Adrenal gland (tissue), 5 donors: ENCODE results near the gene JARID2.

Experiments
- CTCF ChIP-seq, 6 experiments: fragments of 450-650 bp in 4 of 6; fragments of 200-600 bp in 2 of 6; sonication (generic) in 1 of 6; IDR thresholded peaks; 1 replicate in 5 of 6; 2 replicates in 1 of 6; pipeline versions ENCODE4 v1.5.1 to v1.8.0; 2016 to 2021; ENCODE audit warnings: antibody characterized with exemption in 6 of 6, mild to moderate bottlenecking in 2 of 6, moderate library complexity in 1 of 6
- POLR2A ChIP-seq, 2 donors: fragments of 450-650 bp; IDR thresholded peaks; one replicate each; pipeline ENCODE4 v1.6.1; 2017; ENCODE audit warnings: antibody characterized with exemption in 2 of 2, mild to moderate bottlenecking in 2 of 2, moderate library complexity in 1 of 2
- donor health status: DM: no; HTN: no; CAD: no.

DNA sequence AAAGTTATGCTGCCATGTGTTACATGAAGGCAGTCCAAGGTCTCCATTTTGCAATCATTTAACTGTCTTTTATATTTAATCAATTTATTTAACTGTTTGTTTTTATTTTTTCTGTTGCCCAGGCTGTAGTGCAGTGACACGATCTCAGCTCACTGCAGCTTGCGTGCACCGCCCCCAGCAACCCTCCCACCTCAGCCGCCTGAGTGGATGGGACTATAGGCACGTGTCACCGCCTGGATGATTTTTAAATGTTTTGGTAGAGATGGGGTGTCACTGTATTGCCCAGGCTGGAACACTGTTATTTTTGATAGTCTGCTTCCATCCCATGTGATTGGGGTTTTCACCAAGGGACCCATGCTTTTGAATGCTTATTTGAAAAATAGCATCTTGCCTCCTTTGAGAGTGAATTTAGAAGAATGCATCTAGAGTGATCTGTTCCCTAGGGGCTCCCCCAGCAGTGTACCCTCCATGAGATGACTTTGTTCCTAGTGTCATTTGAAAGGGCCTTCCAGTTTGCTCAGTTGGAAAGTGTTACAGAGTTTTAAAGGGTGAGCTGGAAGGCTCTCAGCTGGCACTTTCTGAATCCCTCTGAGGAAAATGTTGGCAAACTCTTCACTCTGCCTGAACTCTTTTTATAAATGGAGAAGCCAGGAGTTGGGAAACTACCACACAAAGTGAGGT, 143.4 kb downstream of the JARID2 start:
- TF ChIP-seq CTCF (IDR thresholded peaks at IDR 0.05) (no peak), POLR2A (IDR thresholded peaks at IDR 0.05) (no peak)
